Breast epithelium (tissue), 3 donors: Measurements from ENCODE around the gene PIK3CG.
"Not testable (repeated sequence)": the region's sequence is repeated elsewhere in the genome, so short reads cannot be mapped to it uniquely, and the experiment has no call there.

Experiments used
- POLR2A ChIP-seq: fragments of 450-650 bp; IDR thresholded peaks from one replicate; pipeline ENCODE4 v1.6.1; 2016; ENCODE audit warnings: antibody characterized with exemption, mild to moderate bottlenecking, moderate library complexity
- POLR2AphosphoS5 ChIP-seq, 3 donors: sonication (generic); formaldehyde crosslinking; IDR thresholded peaks; one replicate each; pipeline ENCODE4 v1.6.1; 2017; ENCODE audit warnings: antibody characterized with exemption in 3 of 3
- TF ChIP-seq, protein P1 (sequence below), 3 donors: fragments of 450-650 bp; IDR thresholded peaks; one replicate each; pipeline ENCODE4 v1.5.1; 2016 to 2017; ENCODE audit warnings: antibody characterized with exemption in 3 of 3, mild to moderate bottlenecking in 3 of 3, moderate library complexity in 3 of 3

DNA sequence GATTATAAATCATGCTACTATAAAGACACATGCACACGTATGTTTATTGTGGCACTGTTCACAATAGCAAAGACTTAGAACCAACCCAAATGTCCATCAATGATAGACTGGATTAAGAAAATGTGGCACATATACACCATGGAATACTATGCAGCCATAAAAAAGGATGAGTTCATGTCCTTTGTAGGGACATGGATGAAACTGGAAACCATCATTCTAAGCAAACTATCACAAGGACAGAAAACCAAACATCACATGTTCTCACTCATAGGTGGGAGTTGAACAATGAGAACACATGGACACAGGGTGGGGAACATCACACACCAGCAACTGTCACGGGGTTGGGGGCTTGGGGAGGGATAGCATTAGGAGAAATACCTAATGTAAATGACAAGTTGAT lies 59.4 kb downstream of the PIK3CG start:
- TF ChIP-seq POLR2A; POLR2AphosphoS5 (IDR thresholded peaks at IDR 0.05): not testable (repeated sequence)
- TF ChIP-seq, protein P1, sequence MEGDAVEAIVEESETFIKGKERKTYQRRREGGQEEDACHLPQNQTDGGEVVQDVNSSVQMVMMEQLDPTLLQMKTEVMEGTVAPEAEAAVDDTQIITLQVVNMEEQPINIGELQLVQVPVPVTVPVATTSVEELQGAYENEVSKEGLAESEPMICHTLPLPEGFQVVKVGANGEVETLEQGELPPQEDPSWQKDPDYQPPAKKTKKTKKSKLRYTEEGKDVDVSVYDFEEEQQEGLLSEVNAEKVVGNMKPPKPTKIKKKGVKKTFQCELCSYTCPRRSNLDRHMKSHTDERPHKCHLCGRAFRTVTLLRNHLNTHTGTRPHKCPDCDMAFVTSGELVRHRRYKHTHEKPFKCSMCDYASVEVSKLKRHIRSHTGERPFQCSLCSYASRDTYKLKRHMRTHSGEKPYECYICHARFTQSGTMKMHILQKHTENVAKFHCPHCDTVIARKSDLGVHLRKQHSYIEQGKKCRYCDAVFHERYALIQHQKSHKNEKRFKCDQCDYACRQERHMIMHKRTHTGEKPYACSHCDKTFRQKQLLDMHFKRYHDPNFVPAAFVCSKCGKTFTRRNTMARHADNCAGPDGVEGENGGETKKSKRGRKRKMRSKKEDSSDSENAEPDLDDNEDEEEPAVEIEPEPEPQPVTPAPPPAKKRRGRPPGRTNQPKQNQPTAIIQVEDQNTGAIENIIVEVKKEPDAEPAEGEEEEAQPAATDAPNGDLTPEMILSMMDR (IDR thresholded peaks at IDR 0.05): not testable (repeated sequence)
